Stomach (tissue), 9 donors: ENCODE measurements around the gene ZMYND8. TPM values are rescaled to one million over a fixed set of nuclear protein-coding genes. Genes with fewer than 3 reads are reported as not detected.

Experiments used
- DNase-seq, 2 donors: peaks; one replicate each; pipeline versions ENCODE4 v3.0.0 to v3.0.0-alpha.2; 2013 to 2019
- H3K27ac ChIP-seq, 5 donors: fragments of 200-600 bp in 4 of 5; sonication (generic) in 4 of 5; one replicate each; pipeline ENCODE4 v1.5.1; 2013 to 2019; ENCODE audit warnings: mild to moderate bottlenecking in 1 of 5, moderate library complexity in 1 of 5
- H3K27me3 ChIP-seq, 3 donors: fragments of 200-600 bp; sonication (generic); one replicate each; pipeline ENCODE4 v1.5.1; 2017 to 2019; ENCODE audit warnings: mixed run types in 1 of 3
- H3K36me3 ChIP-seq, 4 donors: fragments of 200-600 bp; sonication (generic); 1 replicate in 3 of 4; 2 replicates in 1 of 4; pipeline ENCODE4 v1.5.1; 2016 to 2019
- H3K4me1 ChIP-seq, 4 donors: fragments of 200-600 bp; sonication (generic); one replicate each; pipeline ENCODE4 v1.5.1; 2016 to 2019
- H3K4me3 ChIP-seq, 4 donors: fragments of 200-600 bp; sonication (generic) in 3 of 4; one replicate each; pipeline ENCODE4 v1.5.1; 2016 to 2019; ENCODE audit warnings: mild to moderate bottlenecking in 1 of 4
- H3K9me3 ChIP-seq, 4 donors: fragments of 200-600 bp; sonication (generic); one replicate each; pipeline ENCODE4 v1.5.1; 2016 to 2019
- EP300 ChIP-seq: sonication (generic); formaldehyde crosslinking; IDR thresholded peaks from one replicate; pipeline ENCODE4 v1.6.1; 2017; ENCODE audit warnings: antibody characterized with exemption
- POLR2A ChIP-seq, 4 donors: fragments of 450-650 bp; IDR thresholded peaks; one replicate each; pipeline ENCODE4 v1.6.1; 2016; ENCODE audit warnings: antibody characterized with exemption in 4 of 4, control low read depth in 2 of 4, mild to moderate bottlenecking in 1 of 4, moderate library complexity in 1 of 4
- POLR2AphosphoS5 ChIP-seq, 3 donors: sonication (generic); formaldehyde crosslinking; IDR thresholded peaks; one replicate each; pipeline ENCODE4 v1.6.1; 2016; ENCODE audit warnings: antibody characterized with exemption in 3 of 3
- WGBS, 5 donors: extraction: QIAGEN DNeasy Blood & Tissue Kit in 3 of 5; methylation state at CpG; one replicate each; pipeline versions ENCODE4 v1.1.5 to v1.1.7; 2013 to 2018; 5-methylcytosine and 5-hydroxymethylcytosine counted together
- intact Hi-C: fragments of 100-400 bp; cut with DNase I; formaldehyde crosslinking; loops from one replicate; pipeline ENCODE4 v1.15.1; 2023; ENCODE audit warnings: low total_unique reads
- polyA plus RNA-seq, 3 donors: library from polyadenylated mRNA; stranded (reverse); fragments of 200-250 nt; gene quantifications; one replicate each; pipeline ENCODE4 v1.2.3, GENCODE V29; 2013
- total RNA-seq, 5 donors: library from RNA; depleted of rRNA; stranded (reverse); fragments of >200 nt; gene quantifications; one replicate each; pipeline versions ENCODE4 v1.1.0 to v1.2.3, GENCODE V29; 2014 to 2016
- TF ChIP-seq, protein P1 (sequence below), 7 experiments: fragments of 450-650 bp in 4 of 7; fragments of 200-600 bp in 3 of 7; sonication (generic) in 3 of 7; IDR thresholded peaks; one replicate each; pipeline ENCODE4 v1.5.1; 2016 to 2019; ENCODE audit warnings: antibody characterized with exemption in 7 of 7, control low read depth in 2 of 7, mild to moderate bottlenecking in 1 of 7
- donor health status: healthy with polysubstance abuse.
- donor health status: Bipolar disorder and iron deficiency.
- donor health status: healthy.

ZMYND8 gene
- total and polyA plus RNA-seq, 8 donors: 9.2 to 82.6 (median 39.4) TPM

DNA sequence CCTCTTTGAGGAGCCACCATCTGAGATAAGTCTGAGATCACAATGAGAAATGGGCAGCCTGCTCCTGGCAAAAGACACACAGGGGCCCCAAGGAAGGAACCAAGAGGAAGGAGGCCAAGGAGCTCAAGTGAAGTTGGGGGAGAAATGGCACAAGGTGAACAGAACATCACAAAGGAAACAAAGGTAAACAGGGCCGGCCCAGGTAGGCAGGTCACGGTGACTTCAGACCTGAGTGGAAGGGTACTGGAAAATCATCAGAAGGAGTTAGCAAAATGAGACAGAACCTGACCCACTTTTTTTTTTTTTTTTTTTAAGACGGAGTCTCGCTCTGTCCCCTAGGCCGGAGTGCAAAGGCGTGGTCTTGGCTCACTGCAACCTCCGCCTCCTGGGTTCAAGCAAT is 11.3 kb downstream of the ZMYND8 start:
- 65 to 84% (median 79%) methylated on average over 7 of the region's 7 CpGs for WGBS, 5 donors
- Histone ChIP-seq H3K4me3 (no peak overlapping the region), H3K27me3 (no peaks in the 10 kb centered on the region), H3K36me3 (peaks cover 16 to 29% (median 27%) of the 10 kb centered on the region in 4 donors), H3K9me3 (no peaks in the 10 kb centered on the region), H3K27ac (peak overlapping the region; percentile 5 to 99 (median 39)), H3K4me1 (peaks cover 48 to 88% (median 73%) of the 10 kb centered on the region in 4 donors)
- TF ChIP-seq EP300: no peak
- TF ChIP-seq, protein P1, sequence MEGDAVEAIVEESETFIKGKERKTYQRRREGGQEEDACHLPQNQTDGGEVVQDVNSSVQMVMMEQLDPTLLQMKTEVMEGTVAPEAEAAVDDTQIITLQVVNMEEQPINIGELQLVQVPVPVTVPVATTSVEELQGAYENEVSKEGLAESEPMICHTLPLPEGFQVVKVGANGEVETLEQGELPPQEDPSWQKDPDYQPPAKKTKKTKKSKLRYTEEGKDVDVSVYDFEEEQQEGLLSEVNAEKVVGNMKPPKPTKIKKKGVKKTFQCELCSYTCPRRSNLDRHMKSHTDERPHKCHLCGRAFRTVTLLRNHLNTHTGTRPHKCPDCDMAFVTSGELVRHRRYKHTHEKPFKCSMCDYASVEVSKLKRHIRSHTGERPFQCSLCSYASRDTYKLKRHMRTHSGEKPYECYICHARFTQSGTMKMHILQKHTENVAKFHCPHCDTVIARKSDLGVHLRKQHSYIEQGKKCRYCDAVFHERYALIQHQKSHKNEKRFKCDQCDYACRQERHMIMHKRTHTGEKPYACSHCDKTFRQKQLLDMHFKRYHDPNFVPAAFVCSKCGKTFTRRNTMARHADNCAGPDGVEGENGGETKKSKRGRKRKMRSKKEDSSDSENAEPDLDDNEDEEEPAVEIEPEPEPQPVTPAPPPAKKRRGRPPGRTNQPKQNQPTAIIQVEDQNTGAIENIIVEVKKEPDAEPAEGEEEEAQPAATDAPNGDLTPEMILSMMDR (IDR thresholded peaks at IDR 0.05): no peak
- no peak for TF ChIP-seq POLR2AphosphoS5 (IDR thresholded peaks at IDR 0.05)
- no peak for TF ChIP-seq POLR2A (IDR thresholded peaks at IDR 0.05)
- no peak for DNase-seq
- intact Hi-C loops: no loop called here

DNA sequence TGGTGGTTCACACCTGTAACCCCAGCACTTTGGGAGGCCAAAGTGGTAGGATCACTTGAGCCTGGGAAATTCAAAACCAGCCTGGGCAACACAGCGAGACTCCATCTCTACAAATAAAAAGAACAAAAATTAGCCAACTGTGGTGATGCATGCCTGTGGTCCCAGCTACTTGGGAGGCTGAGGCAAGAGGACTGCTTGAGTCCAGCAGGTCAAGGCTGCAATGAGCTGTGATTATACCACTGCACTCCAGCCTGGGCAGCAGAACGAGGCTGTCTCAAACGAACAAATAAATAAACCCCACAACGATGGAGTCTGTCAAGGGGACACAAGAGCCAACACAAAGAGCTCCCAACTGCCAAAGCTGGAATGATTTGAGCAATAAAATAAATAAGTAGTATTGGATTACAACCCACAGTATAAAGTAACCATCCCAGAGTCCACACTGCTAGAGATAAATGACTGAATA is 13.5 kb downstream of the ZMYND8 start:
- intact Hi-C loops: no loop called here
- Histone ChIP-seq H3K4me3 (no peak overlapping the region), H3K9me3 (no peaks in the 10 kb centered on the region), H3K27me3 (no peaks in the 10 kb centered on the region), H3K36me3 (peaks cover 18 to 44% (median 40%) of the 10 kb centered on the region in 4 donors), H3K4me1 (peaks cover 28 to 87% (median 66%) of the 10 kb centered on the region in 4 donors), H3K27ac (peak overlapping the region; percentile 17 to 99 (median 41))
- DNase-seq: no peak
- 33 to 53% (median 44%) methylated on average over 4 of the region's 4 CpGs for WGBS, 5 donors
- TF ChIP-seq POLR2AphosphoS5 (IDR thresholded peaks at IDR 0.05): no peak
- no peak for TF ChIP-seq POLR2A (IDR thresholded peaks at IDR 0.05)
- TF ChIP-seq, protein P1 (IDR thresholded peaks at IDR 0.05): no peak
- no peak for TF ChIP-seq EP300

DNA sequence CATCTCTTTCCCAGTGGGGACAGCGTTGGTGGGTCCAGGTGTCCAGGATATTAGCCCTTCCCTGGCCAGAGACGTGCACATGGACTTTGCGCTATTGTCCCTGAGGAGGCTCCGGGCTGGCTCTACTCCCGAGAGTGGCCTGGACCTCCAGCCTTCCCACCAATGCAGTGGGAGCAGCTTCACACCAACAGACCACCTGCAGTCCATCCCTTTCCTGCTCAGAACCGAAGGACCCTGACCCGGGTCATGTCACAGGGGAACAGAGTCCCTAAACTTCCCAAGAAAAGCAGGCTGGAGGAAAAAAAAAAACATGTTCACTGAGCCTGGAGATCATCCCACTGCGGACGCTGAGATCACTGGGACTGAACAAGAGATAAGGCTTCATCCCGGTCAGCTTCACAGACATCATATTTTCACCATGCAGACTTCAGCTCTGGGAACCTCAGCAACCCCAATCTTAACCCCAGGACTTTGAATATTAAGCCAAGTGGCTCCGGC is 18.3 kb downstream of the ZMYND8 start:
- no peak overlapping the region for H3K4me3 ChIP-seq
- no peaks in the 10 kb centered on the region for H3K27me3 ChIP-seq
- TF ChIP-seq, protein P1 (IDR thresholded peaks at IDR 0.05): no peak
- no peak for TF ChIP-seq POLR2AphosphoS5 (IDR thresholded peaks at IDR 0.05)
- no peak for TF ChIP-seq EP300
- no peak for TF ChIP-seq POLR2A (IDR thresholded peaks at IDR 0.05)
- peaks cover 44 to 91% (median 71%) of the 10 kb centered on the region in 4 donors for H3K4me1 ChIP-seq
- no peaks in the 10 kb centered on the region for H3K9me3 ChIP-seq
- H3K36me3 ChIP-seq: peaks cover 6 to 19% (median 15%) of the 10 kb centered on the region in 4 donors
- WGBS, 5 donors: 77 to 87% (median 80%) methylated on average over 7 to 11 of the region's 11 CpGs
- peak overlapping the region in 4 of 5 donors; percentile 47 to 97 (median 92) for H3K27ac ChIP-seq
- no peak for DNase-seq
- intact Hi-C loops: no loop called here

DNA sequence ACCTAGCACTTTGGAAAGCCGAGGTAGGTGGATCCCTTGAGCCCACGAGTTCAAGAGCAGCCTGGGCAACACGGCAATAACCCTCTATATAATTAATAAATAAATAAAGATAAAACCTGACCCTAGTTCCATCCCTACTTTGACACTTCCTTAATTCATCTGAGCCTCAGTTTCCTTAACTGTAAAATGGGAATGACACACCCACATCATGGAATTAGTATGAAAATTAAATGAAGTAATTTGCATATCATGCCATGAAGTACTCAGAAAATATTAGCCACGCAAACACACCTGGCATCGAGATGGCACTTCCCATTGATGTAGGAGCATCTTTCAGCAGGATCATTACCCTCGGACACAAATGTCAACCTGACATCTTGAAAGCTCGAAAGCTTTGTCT is 19.1 kb downstream of the ZMYND8 start:
- peak overlapping the region; percentile 43 to 99 (median 97) for H3K27ac ChIP-seq
- no peak overlapping the region for H3K4me3 ChIP-seq
- intact Hi-C loops: no loop called here
- H3K4me1 ChIP-seq: peaks cover 37 to 90% (median 72%) of the 10 kb centered on the region in 4 donors
- H3K36me3 ChIP-seq: peaks cover 3 to 19% (median 15%) of the 10 kb centered on the region in 4 donors
- no peaks in the 10 kb centered on the region for H3K27me3 ChIP-seq
- no peaks in the 10 kb centered on the region for H3K9me3 ChIP-seq
- DNase-seq: no peak
- TF ChIP-seq POLR2A (IDR thresholded peaks at IDR 0.05) (no peak), EP300 (no peak), POLR2AphosphoS5 (IDR thresholded peaks at IDR 0.05) (no peak)
- TF ChIP-seq, protein P1 (IDR thresholded peaks at IDR 0.05): no peak
- 93 to 94% (median 93%) methylated on average over 7 of the region's 7 CpGs for WGBS, 5 donors
